Stimulated activated naive CD4-positive, alpha-beta T cell (primary cell): Measurements from ENCODE around the gene LDB2.
"Not testable (repeated sequence)": the region's sequence is repeated elsewhere in the genome, so short reads cannot be mapped to it uniquely, and the experiment has no call there.

Experiments used
- DNase-seq, 6 experiments: peaks; one replicate each; lab custom pipeline; 2025; lab: John Stamatoyannopoulos, UW

Gene LDB2

DNA sequence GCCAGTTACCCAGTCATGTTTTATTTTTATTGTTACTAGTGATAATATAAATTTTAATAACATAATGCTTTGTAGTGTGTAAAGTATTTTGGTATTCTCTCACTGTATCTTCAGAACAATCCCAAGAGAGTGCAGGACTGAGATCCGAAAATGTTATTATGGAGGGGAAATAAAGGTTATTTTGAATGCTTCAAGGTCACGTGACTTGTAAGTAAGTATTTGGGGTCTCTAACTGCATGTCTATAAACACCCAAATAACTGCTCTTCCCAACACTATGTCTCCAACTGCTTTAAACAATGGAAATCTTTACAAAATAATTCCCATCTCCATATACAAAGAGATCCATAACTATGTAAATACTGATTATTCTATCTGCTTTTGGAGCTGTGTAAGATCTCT lies 302.2 kb downstream of the LDB2 start:
- no peak for DNase-seq

DNA sequence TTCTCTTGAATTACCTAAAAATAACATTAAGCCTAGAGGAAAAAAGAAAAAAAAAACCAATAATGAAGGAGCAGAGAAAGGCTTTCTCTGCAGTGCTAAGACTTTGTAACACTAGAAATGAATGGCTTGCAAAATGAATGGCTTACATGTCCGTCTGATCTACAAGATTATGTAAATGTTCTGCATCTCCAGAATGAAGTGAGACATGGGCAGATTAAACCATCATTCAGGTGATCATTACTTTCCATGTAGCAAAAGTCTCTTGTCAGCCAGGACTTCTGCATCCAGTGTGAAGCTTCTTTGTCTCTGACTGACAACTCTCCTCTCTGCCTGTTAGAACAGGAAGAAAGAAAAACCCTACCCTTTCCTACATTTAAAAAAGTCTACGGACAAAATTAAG lies 304.3 kb downstream of the LDB2 start:
- no peak for DNase-seq

DNA sequence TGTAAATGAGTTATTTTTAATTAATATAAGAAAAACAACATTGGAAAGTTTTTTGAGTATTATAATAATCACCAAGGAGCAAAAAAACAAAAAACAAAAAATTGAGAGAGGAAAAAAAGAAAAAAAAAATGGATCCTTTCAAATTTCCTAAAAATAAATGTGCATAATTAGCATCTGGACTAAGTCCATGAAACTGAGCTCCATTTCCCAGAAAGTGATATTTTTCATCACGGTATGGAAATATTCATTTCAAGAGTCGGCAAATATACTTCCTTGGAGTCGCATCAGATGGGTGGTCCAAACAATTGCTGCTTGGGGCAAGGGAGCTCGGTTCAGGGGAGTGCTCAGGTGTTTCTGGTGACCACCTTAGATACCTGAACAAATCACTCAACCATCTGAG lies 305.1 kb downstream of the LDB2 start:
- no peak for DNase-seq

DNA sequence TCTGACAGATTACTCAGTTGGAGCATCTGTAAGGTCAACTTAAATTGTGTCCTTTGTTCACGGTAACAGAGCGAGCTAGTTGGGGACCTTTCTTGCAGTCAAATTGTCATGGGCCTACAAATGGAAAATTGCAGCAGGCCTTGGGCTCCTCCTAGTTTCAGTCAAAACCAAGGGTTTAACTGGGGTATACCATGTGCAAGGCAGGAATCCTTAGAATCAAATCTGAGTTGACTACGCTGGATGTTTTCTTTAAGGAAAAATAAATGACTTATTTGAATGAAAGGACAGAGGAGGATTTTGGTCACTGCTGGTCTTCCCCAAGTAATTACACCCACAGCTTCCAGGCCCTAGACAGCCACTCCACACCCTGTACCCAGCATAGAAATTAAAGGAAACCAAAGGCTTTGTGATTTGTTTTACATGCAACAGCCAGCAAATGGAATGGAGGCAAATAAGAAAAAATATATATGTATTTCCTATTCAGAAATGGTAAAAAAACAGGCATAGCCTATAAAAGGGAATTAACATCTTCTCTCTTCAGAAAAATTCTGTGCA lies 307.1 kb downstream of the LDB2 start:
- DNase-seq = no peak

DNA sequence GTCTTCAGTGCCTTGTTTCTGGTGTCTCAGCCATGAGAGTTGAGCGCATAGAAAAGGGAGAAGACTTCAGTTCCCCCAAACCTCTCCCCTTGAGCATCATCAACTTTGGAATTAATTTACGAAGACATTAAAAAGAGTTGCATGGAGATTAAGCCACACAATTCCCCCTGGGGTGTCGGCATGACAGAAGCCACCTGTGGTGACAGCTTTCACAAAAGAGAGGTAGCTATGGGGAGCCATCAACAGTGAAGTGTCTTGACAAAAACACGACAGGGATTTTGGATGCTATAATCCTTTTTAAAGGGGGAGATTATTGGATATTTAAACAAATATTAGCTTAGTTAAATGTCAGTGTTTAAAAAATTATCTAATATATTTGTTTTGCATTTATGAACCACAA lies 307.6 kb downstream of the LDB2 start:
- DNase-seq = no peak

DNA sequence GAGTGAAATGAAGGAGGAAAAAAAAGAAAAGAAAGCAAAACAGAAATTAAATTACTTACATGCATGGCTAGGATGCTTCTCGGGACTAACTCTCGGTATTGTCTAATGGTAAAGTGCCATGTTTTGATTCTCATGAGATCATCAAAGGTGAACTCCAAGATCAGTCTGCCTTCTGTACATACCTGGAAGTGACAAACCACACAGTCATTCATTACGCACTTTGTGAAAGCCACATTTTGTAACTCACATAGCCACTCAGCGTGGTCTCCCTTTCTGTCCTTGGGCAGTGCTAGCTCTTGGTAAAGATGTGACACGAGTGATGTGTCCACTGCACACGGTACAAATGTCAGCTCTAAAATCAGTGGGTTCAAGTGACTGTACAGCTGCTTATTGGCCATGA lies 309.8 kb downstream of the LDB2 start:
- no peak for DNase-seq

DNA sequence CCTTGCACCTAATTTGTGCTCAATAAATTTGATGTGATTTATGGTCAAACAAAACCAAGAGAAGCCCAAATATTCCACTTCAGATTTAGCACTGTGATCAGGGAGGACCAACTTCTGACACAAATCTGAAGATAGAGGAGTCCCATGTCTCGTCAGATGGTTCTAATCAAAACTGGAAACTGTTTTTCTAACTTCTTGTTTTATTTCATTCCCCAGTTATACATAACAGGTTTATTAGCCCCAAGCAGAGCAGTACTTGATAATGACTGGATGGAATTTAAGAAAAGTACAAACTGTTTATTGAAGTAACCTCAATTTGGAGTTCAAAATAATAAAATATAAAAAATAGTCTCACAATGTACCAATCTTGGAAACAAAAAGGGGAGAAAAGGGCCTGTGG lies 310.3 kb downstream of the LDB2 start:
- no peak for DNase-seq

DNA sequence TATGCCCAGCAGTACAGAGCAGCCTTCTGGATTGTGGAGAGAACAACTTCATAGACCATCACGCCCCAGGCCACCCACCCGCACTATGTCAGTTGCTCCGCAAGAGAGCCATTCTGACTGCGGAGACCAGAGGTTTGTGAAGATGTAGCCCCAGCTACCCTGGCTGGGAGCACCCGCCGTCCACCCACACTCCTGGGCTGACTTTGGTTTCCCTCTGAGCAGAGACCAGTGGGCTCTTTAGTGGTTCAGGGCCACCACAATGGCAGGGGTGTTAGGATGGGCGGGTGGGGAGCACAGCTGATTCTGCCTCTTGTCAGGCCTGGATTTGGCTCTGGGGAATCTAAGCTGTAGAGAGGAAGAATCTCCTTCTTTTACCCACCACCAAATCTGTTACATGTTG lies 313.4 kb downstream of the LDB2 start:
- DNase-seq = no peak

DNA sequence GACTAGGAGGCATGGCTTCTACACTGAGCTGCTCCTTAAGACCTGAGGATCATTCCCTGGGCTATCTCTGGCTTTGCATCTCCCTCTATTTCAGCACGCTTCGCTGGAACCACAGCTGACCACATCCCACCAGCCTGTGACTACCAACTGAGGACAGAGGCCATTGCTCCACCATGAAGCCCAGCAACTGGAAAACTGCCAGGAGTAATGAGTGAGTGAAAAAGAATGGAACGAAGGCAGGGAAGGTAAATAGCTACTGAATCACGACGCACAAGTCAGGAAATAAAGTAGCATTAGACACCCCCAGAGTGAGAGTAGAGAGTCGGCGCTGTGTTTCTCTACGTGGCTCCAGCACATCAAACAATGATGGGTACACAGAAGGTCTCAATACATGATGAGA lies 314.7 kb downstream of the LDB2 start:
- no peak for DNase-seq

DNA sequence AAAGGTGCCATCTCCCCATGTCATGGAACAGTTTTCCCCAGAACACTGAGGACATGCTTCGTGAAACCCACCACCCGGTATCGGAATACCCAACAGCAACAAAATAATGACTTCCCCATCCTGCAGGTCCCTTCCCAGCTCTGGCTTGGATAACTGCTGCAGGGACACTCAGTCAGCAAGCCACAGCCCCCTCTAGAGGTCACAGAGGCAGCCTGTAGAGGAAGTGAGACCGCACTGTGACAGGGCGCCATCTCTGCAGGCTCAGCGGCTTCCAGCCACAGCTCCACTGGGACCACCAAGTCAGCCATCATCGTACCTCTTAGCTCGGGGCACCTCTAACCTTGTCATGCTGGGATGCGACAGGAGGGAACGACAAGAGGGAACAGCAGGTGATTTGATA lies 315.9 kb downstream of the LDB2 start:
- no peak for DNase-seq

DNA sequence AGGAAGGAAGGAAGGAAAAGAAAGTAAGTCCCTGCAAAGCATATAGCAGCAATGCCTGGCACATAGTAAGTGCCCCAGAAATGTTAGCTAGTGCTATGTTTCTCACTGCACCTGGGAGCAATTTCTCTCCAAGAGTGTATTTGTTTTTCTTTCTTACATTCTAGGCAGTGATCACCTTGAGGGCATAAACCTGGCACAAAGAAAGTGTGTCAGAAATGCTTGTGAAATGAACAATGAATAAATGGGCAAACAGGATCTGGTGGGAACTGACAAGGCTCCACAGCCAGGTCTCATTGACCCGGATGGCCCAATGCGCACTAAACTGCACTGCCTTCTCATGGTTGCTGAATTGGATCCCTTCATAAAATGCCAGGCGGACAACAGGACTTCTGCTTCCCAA lies 316.4 kb downstream of the LDB2 start:
- DNase-seq = no peak

DNA sequence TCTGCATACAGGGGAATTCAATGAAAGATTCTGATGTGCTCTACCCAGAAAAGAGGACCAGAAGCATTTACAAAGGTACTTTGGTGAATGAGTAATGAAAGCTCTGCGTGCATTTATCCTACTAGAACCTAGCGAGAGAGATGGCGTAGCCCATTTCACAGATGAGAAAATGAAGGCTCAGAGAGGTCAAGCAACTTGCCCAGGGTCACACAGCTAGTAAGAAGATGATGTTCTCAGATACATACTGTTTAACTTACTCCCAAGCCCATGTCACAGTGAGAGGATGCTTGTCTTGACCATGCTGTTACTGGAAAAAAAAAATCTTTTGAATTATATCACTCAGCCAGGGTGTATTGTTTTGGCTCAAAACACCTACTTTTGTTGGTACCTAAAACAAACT lies 317.3 kb downstream of the LDB2 start:
- no peak for DNase-seq

DNA sequence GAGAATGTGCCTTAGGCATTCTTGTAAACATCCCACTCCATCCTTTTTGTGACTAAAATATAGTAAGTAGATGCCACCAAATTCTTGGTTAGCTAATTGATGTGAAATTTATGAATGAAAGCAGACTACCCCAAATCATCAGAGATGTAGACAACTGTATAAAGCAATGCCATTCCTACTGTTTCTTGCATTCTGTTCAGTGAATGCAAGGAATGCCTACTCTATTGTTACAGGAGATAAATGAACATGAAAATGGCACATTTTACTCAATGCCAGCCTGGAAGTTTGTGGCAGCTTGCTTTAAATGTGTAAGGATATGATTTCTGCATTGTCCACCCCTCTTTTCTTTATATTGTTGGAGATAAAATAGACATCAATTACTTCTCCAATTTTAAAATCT lies 317.9 kb downstream of the LDB2 start:
- DNase-seq = no peak

DNA sequence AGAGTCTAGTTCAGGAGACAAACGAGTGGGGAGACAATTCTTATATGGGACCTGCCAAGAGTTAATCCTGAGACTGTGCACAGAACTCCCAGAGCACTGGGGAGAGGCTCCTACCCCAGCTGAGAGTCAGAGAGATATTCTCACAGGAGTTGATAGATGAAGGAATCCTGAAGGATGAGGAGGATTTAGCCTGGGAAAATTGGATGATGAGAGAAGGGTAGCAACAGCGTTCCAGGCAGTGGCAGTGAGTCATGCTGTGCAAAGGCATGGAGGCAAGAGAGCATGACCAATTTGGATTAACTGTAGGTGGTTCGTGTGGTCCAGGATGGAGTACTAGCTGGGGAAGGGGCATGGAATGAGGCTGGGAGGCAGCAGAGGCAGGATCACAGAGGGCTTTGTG lies 318.6 kb downstream of the LDB2 start:
- DNase-seq = no peak

DNA sequence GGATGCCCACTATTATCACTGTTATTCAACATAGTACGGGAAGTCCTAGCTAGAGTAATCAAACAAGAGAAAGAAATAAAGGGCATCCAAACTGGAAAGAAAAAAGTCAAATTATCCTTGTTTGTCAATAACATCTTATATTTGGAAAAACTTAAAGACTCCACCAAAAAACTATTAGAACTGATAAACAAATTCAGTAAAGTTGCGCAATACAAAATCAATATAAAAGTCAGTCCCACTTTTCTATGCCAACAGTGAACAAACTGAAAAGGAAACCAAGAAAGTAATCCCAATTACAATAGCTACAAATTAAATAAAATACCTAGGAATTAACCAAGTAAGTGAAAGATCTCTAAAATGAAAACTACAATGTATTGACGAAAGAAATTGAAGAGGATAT lies 321.3 kb downstream of the LDB2 start:
- no peak for DNase-seq

DNA sequence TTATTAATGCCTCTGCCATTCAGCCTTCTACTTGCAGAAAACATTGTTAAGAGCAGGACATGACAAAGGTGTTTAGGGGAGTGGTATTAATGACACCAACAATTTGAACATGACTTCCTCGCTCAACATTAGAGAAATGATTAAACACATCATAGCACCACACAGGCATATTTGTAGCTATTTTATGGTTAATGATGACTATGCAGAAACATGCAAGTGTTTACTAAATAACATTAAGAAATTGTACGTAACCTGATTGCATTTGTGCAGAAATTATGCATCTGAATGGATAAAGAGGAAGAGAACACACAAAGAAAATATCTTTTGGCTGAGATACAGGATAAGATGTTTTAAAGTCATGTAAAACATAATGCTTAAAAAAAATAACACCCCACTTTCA lies 323.5 kb downstream of the LDB2 start:
- no peak for DNase-seq

DNA sequence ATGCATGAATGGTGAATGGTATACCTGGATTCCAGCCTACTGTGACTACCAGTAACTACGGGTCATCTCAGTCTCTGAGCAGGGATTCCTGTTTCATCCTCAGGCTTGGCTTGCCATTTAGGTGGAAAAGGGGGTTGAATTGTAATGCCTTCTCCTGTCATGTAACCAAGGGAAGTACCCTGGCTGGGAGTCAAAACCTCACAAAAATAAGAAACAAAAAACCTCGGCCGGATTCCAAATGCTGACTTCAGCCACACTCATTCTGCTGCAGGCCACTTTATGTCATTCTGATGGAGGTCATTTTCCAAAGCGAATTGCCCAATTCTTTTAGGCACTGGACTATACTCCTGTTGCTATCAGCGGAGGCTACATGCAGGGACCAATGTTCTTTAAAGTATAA lies 324.7 kb downstream of the LDB2 start:
- no peak for DNase-seq

DNA sequence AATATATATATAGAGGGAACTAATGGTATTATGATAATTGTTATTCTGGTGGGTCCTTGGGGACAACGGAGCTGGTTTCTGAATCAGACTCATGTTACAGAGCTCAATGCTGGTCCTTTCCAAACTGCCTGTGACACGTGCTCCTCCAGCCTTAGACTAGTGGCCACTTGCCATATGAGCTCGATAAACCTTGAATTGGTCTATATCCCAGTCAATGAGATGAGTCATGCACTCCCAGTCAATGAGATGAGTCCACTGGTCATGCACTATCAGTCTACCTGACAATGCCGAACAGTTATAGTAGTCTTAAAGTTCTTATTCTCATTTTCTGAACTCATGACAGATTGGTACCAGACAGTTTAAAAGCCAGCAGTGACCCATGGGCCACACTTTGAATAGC lies 325.2 kb downstream of the LDB2 start:
- no peak for DNase-seq

DNA sequence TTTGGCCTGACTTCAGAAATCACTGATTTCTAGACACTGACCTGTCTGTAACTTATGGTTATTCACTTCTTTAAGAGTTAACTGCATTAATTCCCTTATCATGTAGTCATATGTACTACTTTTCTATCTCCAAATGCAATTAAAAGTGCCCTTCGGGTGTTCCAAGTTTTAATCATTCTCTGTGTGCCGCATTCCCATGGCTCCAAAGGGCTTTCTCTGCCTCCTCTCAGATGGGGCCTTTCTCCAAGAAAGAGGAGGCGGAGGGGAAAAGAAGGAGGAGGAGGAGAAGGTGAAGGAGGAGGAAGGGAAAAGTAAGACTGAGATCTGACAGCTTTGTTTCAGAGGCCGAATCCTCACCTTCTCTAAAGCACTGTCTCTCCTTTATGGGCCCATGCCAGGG lies 325.8 kb downstream of the LDB2 start:
- DNase-seq = no peak

DNA sequence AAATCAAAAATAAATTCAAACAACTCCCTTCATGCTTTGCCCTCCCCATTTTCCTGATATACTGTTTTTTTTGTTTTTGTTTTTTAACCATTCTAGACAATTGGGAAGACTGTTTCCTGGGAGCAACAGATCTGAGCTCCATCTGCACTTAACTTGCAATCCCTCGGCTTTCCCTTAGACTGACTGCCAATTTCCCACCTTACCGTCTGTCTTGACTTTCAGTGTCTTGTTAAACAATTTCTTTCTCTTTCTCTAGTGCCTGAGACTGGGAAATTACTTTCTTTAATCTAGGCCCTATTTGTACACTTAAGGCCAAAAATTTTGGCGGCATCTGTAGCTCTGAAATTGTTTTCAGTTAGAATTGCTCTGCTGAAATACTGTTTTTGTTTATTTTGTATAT lies 326.3 kb downstream of the LDB2 start:
- DNase-seq = no peak

DNA sequence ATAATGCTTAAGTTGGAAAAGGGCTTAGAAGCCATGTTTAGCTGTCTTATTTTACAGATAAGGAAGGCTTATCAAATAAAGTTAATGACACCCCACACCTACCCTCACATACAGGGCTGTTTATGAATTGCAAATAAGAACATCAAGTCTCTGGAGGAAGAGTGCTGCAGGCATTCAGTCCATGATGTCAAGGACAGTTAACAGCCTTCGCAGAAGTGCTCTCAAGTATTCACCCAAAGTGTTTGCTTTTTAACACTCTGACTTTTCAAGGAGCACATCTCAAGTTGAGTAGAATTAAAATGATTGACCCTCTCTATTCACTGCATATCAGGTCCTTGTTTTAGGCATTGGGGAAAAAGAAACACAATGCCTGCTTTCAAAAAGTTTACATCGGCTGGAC lies 328.7 kb downstream of the LDB2 start:
- DNase-seq = no peak

DNA sequence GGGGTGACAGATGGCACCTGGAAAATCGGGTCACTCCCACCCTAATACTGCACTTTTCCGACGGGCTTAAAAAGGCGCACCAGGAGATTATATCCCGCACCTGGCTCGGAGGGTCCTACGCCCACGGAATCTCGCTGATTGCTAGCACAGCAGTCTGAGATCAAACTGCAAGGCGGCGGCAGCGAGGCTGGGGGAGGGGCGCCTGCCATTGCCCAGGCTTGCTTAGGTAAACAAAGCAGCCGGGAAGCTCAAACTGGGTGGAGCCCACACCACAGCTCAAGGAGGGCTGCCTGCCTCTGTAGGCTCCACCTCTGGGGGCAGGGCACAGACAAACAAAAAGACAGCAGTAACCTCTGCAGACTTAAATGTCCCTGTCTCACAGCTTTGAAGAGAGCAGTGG lies 341.1 kb downstream of the LDB2 start:
- not testable (repeated sequence) for DNase-seq

DNA sequence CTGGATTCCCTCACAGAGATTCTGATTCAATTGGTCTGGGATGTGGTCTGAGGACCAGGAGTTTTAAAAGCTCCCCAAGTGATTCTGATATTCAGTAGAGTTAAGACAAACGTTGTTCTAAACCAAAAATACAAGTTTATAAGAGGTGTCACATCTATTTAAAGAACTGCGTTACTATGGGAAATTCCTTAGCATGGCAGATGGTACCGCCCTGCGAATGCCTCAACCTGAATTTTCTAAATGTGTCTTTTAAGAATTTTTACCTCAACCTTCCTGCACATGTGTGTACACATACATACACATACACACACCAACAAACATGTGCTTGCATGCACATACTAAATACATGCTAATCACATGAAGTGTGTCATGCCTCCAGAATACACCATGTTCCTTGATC lies 343.3 kb downstream of the LDB2 start:
- no peak for DNase-seq

DNA sequence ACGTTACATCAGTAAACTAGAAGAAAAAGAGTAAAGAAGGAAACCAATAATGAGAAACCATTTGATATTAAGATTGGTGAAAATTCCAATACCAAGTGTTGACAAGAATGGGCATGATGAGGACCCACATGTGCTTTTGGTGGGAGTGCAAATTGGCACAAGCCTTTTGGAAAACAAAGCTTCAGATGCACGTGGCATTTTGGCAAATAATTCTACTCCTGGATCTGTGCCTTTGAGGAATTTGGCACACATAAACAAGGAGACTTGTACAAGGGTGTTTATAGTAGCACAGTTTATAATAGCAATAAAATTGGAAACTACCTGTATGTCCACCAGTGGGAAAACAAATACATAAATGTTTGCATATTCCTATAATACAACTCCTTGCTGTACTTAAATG lies 347.9 kb downstream of the LDB2 start:
- DNase-seq = no peak

DNA sequence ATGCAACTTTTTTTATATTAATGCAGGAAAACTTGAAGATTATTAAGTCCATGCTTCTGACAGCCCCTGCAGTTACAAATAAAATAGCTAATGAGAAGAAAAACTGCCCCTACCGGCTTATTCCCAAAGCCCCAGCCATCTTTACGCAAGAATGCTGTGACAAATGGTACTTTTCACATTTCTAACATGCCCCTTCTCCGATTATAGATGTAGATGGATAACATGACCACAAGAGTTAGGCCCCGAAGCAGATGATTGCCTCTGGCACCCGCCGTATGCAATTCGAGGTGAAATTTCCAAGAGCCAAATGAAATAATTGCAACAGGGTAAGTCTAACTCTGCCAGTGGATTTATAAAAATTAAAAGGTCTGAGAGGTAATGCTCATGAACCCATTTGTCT lies 352.8 kb downstream of the LDB2 start:
- DNase-seq = no peak
